ENCODE measurements around the gene BLCAP.
"Not testable (repeated sequence)": the region's sequence is repeated elsewhere in the genome, so short reads cannot be mapped to it uniquely, and the experiment has no call there.

The BLCAP gene, protein sequence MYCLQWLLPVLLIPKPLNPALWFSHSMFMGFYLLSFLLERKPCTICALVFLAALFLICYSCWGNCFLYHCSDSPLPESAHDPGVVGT

DNA sequence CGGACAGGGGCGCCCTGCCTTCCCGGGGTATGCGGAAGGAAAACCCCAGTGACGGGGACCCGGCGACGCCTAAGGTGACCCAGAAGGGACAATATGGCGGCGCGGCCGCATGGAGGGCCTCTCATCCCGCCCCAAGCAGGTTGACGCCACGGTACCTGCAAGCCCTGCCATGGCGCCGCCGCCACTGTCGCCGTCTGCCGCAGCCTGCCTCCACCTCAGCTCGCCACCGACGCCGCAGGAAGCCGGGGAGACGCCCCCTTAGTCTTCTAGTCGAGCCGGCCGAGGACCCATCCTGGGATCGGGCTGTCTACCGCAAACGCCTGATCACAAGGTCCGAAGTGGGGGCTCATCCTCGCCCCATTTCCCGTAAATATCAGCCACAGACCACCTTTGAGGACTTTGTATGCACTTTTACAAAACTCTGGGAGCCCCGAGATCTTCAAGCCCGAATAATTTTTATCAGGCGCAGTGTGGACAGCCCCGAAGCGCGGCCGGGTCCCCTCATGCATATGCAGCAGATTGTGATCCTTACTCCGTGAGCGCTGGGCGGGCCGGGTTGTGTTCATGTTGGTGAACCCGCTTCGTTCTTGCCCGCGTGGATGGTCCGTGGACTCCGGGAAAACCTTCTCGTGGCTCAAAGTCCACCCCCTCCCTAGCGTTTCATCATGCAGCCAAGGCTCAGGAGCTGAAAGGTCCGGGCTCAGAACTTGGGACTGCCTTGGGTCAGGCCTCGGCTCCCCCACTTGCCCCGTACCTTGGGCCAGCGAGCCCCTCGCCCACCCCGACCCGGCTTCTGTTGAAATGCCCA lies at the start of gene BLCAP:
BLCAP (minus strand) TSS at position 239 of the 808 bp plus-strand sequence. CDS start 8,702 bp downstream, outside the sequence.
- no peaks in the 10 kb centered on the region for H3K27me3 Mint-ChIP-seq
- H3K4me1 Mint-ChIP-seq, result peaks cover 37% of the 10 kb centered on the region
- peak; percentile 93 to 97 for DNase-seq (ENCODE audit: low spot score in 2 of 2)
- peak within 1 kb of the TSS; percentile 100 for H3K27ac Mint-ChIP-seq
- peak; percentile 83 for ATAC-seq (ENCODE audit: low read depth)
- H3K36me3 Mint-ChIP-seq, result peaks cover 7% of the 10 kb centered on the region
- H3K9me3 Mint-ChIP-seq, result no peaks in the 10 kb centered on the region
- H3K4me3 Mint-ChIP-seq, result peak within 1 kb of the TSS; percentile 89

DNA sequence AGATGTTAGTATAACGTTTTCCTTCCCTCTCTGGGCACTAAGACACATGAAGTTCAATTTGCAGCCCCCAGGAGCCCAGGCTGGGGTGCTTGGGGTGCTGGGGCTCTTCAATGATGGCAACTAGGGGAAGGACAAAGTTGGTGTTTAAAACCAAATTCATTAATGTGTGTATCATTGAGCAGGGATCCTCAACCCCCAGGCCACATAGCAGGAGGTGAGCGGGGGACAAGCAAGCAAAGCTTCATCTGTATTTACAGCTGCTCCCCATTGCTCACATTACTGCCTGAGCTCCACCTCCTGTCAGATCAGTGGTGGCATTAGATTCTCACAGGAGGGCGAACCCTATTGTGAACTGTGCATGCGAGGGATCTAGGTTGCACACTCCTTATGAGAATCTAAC lies 49.8 kb upstream of the BLCAP start:
- Mint-ChIP-seq H3K4me1 (peaks cover 21% of the 10 kb centered on the region), H3K27me3 (peaks cover 13% of the 10 kb centered on the region)
- DNase-seq (ENCODE audit: low spot score in 2 of 2); H3K4me3 Mint-ChIP-seq; H3K9me3 Mint-ChIP-seq; H3K36me3 Mint-ChIP-seq; H3K27ac Mint-ChIP-seq; ATAC-seq (ENCODE audit: low read depth): not testable (repeated sequence)

DNA sequence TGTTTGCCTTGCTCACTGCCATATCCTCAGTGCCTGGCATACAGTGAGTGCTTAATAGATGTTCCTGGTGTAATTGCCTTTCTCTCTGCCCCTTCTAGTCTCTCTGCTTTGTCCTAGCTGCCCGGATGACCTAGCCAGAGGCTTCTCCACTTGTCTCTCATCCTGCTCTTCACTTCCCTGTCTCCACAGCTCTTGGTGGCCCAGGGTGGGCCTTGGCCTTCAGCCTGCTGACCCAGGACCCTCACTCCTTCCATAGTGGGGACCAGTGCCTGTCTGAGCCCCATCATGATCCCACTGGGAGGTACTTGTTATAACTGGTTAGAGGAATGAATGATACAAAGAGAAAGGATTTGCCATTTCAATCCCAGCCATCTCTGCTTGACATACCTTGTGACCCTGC lies 49.2 kb upstream of the BLCAP start:
- Mint-ChIP-seq H3K27ac (no peak overlapping the region), H3K36me3 (no peaks in the 10 kb centered on the region), H3K4me1 (peaks cover 21% of the 10 kb centered on the region), H3K4me3 (peak overlapping the region; percentile 33), H3K9me3 (peaks cover 2% of the 10 kb centered on the region), H3K27me3 (peaks cover 13% of the 10 kb centered on the region)
- no peak for ATAC-seq (ENCODE audit: low read depth)
- no peak for DNase-seq (ENCODE audit: low spot score in 2 of 2)

DNA sequence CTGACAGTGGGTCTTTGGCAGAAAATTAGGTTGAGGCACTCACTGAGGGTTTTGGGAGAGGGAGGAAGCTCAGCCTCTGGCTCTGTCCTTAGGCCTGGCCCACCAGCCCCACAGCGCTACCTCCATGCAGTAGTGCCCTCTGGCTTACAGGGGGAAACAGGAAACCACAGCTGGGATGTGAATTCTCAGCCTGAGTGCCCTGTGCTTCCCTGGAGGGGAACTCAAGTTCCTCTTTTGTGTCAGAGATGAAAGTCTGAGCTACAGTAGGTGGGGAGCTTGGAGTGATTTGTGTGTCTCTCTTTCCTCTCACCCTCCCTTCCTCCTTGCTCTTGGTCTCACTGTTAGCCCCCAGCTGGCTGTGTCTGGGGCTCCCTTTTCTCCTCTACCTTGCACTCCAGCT lies 48.2 kb upstream of the BLCAP start:
- ATAC-seq (ENCODE audit: low read depth) (peak; percentile 92), DNase-seq (ENCODE audit: low spot score in 2 of 2) (no peak)
- no peak overlapping the region for H3K4me3 Mint-ChIP-seq
- H3K36me3 Mint-ChIP-seq, result no peaks in the 10 kb centered on the region
- H3K4me1 Mint-ChIP-seq, result peaks cover 21% of the 10 kb centered on the region
- H3K27me3 Mint-ChIP-seq, result peaks cover 15% of the 10 kb centered on the region
- no peak overlapping the region for H3K27ac Mint-ChIP-seq
- H3K9me3 Mint-ChIP-seq, result peaks cover 2% of the 10 kb centered on the region

DNA sequence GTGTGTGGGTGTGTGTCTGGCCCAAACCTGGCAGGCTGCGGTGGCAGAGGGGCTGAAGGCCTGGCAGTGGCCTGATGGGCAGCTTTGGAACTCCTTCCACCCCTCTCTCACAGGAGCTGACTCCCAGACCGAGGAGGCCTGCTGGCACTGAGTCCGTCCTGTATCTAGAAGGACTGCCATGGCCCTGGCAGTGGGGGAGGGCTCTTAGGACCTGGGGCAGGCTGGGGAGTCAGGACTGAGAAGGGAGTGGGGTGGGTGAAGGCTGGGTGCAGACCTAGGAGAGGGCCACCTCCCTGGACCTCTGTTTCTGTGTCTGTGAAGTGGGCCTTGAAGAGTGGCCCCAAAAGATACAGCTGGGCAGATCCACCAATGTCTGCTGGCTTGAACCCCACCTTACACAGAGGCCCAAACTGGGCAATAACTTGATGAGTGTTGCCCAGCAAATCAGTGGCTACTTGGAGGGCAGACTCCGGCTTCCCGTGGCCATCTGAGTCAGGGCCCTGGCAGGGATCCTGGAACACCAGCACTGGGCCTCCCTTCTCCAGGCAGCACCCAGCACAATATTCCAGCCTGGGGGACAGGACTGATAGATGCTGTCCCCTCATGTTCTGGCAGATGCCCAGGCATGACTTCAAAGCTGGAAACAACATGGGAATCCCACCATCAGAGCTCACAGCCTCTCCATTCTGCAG lies 46.7 kb upstream of the BLCAP start:
- peaks cover 18% of the 10 kb centered on the region for H3K4me1 Mint-ChIP-seq
- ATAC-seq (ENCODE audit: low read depth) (no peak), DNase-seq (ENCODE audit: low spot score in 2 of 2) (no peak)
- no peak overlapping the region for H3K27ac Mint-ChIP-seq
- H3K9me3 Mint-ChIP-seq, result peaks cover 2% of the 10 kb centered on the region
- H3K4me3 Mint-ChIP-seq, result no peak overlapping the region
- H3K27me3 Mint-ChIP-seq, result peaks cover 14% of the 10 kb centered on the region
- H3K36me3 Mint-ChIP-seq, result no peaks in the 10 kb centered on the region

DNA sequence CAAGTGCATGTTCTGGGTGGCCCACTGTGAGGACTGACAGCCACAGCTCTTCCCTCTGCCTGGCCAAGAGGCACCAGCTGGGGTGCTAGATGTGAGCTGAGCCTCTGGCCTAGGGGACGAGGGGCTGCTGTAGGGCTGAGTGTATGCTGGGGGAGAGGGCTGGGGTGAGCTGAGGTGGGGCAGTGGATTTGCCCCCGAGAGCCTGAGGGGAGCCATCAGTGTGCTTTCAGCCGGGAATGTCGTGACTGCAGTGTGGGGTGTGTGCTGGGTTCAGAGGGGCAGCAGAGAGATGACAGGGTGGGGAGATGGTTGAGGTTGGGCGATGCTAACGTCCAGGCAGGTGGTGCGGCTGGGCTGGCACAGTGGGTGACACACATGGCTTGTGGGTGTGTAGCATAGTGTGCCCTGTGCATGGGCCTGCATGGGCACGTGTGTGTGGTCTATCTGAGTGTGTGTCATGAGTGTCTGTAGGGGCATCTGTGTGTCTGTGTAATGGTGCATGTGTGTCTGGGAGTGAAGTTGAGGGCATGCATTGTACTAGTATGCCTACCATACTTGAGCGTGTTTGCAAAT lies 46.0 kb upstream of the BLCAP start:
- Mint-ChIP-seq H3K4me3 (no peak overlapping the region), H3K4me1 (peaks cover 18% of the 10 kb centered on the region), H3K9me3 (peaks cover 2% of the 10 kb centered on the region), H3K36me3 (no peaks in the 10 kb centered on the region), H3K27me3 (peaks cover 14% of the 10 kb centered on the region), H3K27ac (no peak overlapping the region)
- no peak for DNase-seq (ENCODE audit: low spot score in 2 of 2)
- ATAC-seq (ENCODE audit: low read depth), result no peak

DNA sequence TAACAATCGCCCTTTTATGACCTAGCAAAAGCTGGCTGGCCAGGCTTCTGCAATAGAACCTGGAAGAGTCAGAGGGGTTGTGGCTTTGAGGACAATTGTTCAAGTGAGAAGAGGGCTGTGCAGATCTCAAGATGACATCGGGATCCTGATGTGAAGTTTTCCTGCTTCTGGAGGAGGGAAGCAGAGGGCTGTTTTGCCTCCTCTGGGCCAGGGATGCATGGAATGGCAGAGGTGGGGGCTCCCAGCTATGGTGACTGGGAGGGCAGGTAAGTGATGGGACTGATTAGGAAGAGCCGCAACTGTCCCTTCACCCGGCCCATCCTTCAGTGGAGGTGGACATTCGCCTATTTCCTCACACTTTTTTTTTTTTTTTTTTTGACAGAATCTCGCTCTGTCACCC lies 43.4 kb upstream of the BLCAP start:
- DNase-seq (ENCODE audit: low spot score in 2 of 2) (no peak), ATAC-seq (ENCODE audit: low read depth) (no peak)
- Mint-ChIP-seq H3K4me3 (no peak overlapping the region), H3K36me3 (no peaks in the 10 kb centered on the region), H3K4me1 (peaks cover 13% of the 10 kb centered on the region), H3K9me3 (peaks cover 2% of the 10 kb centered on the region), H3K27ac (no peak overlapping the region), H3K27me3 (peaks cover 21% of the 10 kb centered on the region)

DNA sequence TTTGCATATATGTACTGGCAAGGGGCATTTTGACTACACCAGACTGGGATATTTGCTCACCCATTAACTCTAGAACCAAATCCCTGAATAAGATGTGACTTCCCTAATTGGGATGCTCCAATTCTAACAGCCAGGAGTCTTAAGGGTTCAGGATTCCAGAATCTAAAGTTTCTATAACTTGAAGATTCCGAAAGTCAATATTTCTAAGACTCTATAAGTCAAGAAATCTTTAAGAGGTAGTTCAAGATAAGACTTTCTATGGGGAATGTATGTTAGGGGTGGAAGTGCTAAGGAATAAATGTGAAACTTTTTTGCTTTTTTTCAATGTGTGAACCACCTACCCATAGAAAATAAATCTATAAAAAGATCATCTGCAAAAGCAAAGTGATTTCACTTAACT lies 42.7 kb upstream of the BLCAP start:
- H3K27ac Mint-ChIP-seq, result no peak overlapping the region
- peaks cover 2% of the 10 kb centered on the region for H3K9me3 Mint-ChIP-seq
- peaks cover 8% of the 10 kb centered on the region for H3K4me1 Mint-ChIP-seq
- DNase-seq (ENCODE audit: low spot score in 2 of 2) (no peak), ATAC-seq (ENCODE audit: low read depth) (no peak)
- peaks cover 23% of the 10 kb centered on the region for H3K27me3 Mint-ChIP-seq
- H3K36me3 Mint-ChIP-seq, result no peaks in the 10 kb centered on the region
- H3K4me3 Mint-ChIP-seq, result no peak overlapping the region

DNA sequence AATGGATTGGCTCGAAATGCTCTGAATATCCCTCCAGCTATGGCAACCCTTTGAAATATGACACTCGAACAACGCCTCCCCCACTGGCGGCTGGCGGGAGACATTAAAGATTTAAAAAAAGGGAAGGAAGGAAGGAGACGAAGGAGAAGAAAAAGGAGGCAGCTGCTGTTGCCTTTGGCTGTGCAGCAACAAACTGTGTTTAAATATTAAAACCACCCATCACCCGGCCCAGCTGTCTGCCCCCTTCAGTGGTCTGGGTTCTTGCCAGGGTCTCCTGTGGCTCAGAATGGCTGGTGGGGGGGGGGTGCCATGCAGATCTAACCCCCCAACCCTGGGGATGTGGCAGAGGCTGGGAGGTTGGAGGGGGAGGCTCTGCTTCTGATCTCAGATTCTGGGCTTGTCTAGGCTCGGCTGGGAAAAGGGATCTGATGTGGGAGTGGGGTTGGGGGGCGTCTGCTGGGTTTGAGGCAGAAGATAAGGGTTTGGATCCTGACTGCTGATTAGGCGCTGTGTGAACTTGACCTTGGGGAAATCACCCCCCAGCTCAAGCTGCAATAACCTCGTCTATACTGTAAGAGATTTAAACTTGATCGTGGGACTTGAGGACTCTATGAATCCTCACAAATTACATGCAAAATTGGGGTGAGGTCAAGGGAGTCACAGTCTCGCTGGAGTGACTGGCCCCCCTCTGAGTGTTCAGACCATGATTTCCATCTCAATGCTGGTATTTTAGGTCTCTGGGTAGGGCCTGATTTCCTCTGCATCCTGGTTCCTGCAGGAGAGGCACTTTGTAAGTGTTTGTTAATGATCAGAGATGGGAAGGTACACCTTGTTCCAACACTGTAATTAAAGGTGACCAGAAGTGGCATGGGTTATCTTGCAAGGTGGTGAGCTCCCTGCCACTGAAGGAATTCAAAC lies 40.3 kb upstream of the BLCAP start:
- H3K4me3 Mint-ChIP-seq, result no peak overlapping the region
- no peak for DNase-seq (ENCODE audit: low spot score in 2 of 2)
- H3K4me1 Mint-ChIP-seq, result peaks cover 8% of the 10 kb centered on the region
- no peak overlapping the region for H3K27ac Mint-ChIP-seq
- peaks cover 2% of the 10 kb centered on the region for H3K9me3 Mint-ChIP-seq
- no peaks in the 10 kb centered on the region for H3K36me3 Mint-ChIP-seq
- ATAC-seq (ENCODE audit: low read depth), result no peak
- peaks cover 20% of the 10 kb centered on the region for H3K27me3 Mint-ChIP-seq

DNA sequence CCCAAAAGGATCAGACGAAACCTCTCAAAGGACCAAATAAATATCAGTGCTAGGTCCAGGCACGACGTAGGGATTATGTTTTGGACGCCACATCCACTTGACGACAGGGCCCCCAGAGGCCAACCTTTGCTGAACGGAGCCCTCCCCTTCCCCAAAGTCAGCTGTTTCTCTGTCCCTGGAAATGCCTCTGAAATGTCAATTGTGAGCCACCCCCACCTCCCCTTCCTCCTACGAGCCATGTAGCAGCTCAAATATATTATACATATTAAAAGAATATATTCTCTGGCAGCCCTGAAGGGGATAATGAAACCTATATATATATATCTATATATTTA lies 39.6 kb upstream of the BLCAP start:
- no peak overlapping the region for H3K27ac Mint-ChIP-seq
- H3K4me3 Mint-ChIP-seq, result no peak overlapping the region
- H3K27me3 Mint-ChIP-seq, result peaks cover 18% of the 10 kb centered on the region
- no peak for DNase-seq (ENCODE audit: low spot score in 2 of 2)
- no peaks in the 10 kb centered on the region for H3K36me3 Mint-ChIP-seq
- no peak for ATAC-seq (ENCODE audit: low read depth)
- H3K4me1 Mint-ChIP-seq, result peaks cover 8% of the 10 kb centered on the region
- H3K9me3 Mint-ChIP-seq, result no peaks in the 10 kb centered on the region

DNA sequence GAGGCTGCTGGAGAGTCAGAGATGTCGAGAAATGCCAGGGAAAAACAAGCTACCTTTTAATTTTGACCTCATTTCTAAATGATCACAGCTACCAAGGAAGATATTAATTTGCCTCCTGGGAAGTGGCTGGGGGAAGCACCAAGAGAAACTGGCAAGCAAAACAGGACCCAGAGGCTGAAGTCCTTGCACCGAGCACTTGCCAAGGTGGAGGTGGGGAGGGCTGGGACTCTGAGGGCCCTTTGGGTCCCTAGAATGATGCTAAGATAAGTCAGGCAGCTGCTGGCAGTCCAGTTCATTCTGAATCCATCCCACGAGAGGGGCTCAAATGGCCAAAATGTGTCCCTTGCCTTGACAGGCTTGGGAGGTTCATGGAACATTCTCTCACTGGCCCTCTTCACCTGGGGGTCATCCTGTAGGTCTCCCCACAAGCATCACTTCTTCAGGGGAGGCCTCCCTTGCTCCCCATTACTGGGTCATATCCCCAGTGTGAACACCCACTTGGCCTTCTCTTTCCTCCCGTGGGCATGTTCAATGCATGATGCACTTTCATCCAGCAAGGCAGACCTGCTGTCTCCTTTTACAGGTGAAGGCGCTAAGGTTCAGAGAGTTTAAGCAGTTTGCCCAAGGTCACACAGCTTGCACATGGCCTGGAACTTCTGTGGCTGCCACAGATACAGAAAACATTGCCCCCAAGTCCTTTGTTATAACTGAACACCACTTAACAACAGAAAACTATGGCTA lies 39.1 kb upstream of the BLCAP start:
- Mint-ChIP-seq H3K27me3 (peaks cover 20% of the 10 kb centered on the region), H3K36me3 (no peaks in the 10 kb centered on the region), H3K9me3 (no peaks in the 10 kb centered on the region), H3K4me1 (peaks cover 8% of the 10 kb centered on the region), H3K4me3 (no peak overlapping the region), H3K27ac (no peak overlapping the region)
- no peak for DNase-seq (ENCODE audit: low spot score in 2 of 2)
- ATAC-seq (ENCODE audit: low read depth), result no peak

DNA sequence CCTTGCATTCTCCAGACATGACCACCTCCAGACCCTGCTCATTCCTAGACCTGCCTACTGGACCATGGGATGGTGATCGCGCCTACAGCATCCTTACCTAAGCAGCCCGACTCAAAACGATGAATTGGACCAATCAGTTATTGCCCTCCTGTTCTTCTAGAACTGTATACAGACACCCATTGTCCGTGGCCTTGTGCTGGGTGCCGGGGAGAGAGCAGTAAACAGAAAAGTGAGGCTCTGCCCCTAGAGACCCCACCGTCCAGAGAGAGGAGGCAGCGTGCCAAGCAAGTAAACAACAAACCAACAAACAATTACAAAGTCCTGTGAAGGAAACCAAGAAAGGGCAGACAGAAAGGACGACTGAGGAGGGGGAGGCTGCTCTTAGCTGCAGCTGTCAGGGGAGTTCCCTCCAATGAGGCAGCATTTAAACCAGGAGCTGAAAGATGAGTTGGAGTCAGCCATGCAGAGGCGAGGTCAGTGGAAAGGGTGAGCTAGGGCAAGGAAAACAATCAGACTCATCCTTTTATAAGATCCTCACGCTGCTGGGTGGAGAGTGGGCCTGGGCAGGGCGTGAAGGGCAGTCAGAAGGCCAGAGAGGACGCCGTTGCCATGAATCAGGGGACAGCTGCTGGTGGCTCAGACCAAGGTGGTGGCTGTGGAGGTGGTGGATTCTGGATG lies 37.6 kb upstream of the BLCAP start:
- Mint-ChIP-seq H3K27me3 (peaks cover 21% of the 10 kb centered on the region), H3K27ac (no peak overlapping the region), H3K36me3 (no peaks in the 10 kb centered on the region), H3K4me3 (no peak overlapping the region), H3K9me3 (no peaks in the 10 kb centered on the region), H3K4me1 (peaks cover 8% of the 10 kb centered on the region)
- no peak for ATAC-seq (ENCODE audit: low read depth)
- no peak for DNase-seq (ENCODE audit: low spot score in 2 of 2)

All from memory B cell (primary cell).